Measurements from ENCODE around the gene SFXN4. TPM values are rescaled to one million over a fixed set of nuclear protein-coding genes. Genes with fewer than 3 reads are reported as not detected.
A peak's percentile ranks its signal among the peaks of the same experiment; 100 is the strongest.

SFXN4 gene
- polyA plus RNA-seq, 2 of the 4 experiments (the other 2 are of a cell fraction) = 39.3 to 66.0 TPM

GRCh38 chr10:119135513-119135881 lies 30.0 kb downstream of the SFXN4 start:
- Histone ChIP-seq H3K4me2 (no peak overlapping the region), H3K4me3 (no peak overlapping the region), H3K9me3 (no peaks in the 10 kb centered on the region), H3K27ac (no peak overlapping the region), H3K4me1 (peaks cover 12% of the 10 kb centered on the region)
- DNase-seq (ENCODE audit: low read depth in 1 of 2, low spot score in 1 of 2) = no peak
- no peak for ATAC-seq
- no peak for TF ChIP-seq ZFP36 (IDR thresholded peaks at IDR 0.05; ENCODE audit: borderline replicate concordance, partially characterized antibody)
- TF ChIP-seq PHF8 (IDR thresholded peaks at IDR 0.05; ENCODE audit: borderline replicate concordance, low read depth) = no peak
- TF ChIP-seq CEBPB (IDR thresholded peaks at IDR 0.05) = peak; percentile 11 to 24; a peak in 1 of 4 replicates
- WGBS (ENCODE audit: missing lambda C conversion rate) = 84% methylated on average over 4 of the region's 4 CpGs
- POLR2A ChIA-PET = no interaction called here
- no peak for FAIRE-seq
- CTCF ChIA-PET = interaction anchor here (0.6 to 1.1 kb wide), 2 partner anchors 30 kb away, joined by 3 read pairs; partner anchors contain the start of gene SFXN4

DNA sequence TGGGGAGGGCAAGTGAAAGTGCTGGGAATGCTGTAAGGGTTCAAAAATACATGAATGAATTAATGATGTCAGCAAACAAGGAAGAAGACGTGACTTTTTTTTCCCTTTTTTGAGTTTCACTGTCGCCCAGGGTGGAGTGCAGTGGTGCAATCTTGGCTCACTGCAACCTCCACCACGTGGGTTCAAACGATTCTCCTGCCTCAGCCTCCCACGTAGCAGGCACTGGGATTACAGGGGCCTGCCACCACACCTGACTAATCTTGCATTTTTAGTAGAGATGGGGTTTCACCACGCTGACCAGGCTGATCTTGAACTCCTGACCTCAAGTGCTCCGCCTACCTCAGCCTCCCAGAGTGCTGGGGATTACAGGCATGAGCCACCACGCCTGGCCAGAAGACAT lies 31.6 kb downstream of the SFXN4 start:
- CTCF ChIA-PET = no interaction called here
- Histone ChIP-seq H3K9me3 (no peaks in the 10 kb centered on the region), H3K4me3 (no peak overlapping the region), H3K27ac (no peak overlapping the region), H3K4me1 (peaks cover 12% of the 10 kb centered on the region), H3K4me2 (no peak overlapping the region)
- no peak for FAIRE-seq
- POLR2A ChIA-PET = no interaction called here
- ATAC-seq = no peak
- WGBS (ENCODE audit: missing lambda C conversion rate) = 91% methylated on average over 8 of the region's 8 CpGs
- DNase-seq (ENCODE audit: low read depth in 1 of 2, low spot score in 1 of 2) = no peak
- TF ChIP-seq RNF2 (IDR thresholded peaks at IDR 0.05; ENCODE audit: borderline replicate concordance, low read depth) (no peak), RARB (CRISPR knock-in tag; IDR thresholded peaks at IDR 0.05) (no peak), CBX2 (IDR thresholded peaks at IDR 0.05; ENCODE audit: borderline replicate concordance, low read depth) (no peak), HDAC2 (IDR thresholded peaks at IDR 0.05) (no peak), GATA3 (IDR thresholded peaks at IDR 0.05; ENCODE audit: borderline replicate concordance) (no peak), MAFK (IDR thresholded peaks at IDR 0.05; ENCODE audit: partially characterized antibody) (no peak), JUN (IDR thresholded peaks at IDR 0.05) (no peak), ELK1 (IDR thresholded peaks at IDR 0.05; ENCODE audit: low read depth, low read length) (no peak), RFX5 (IDR thresholded peaks at IDR 0.05) (no peak)
- TF ChIP-seq, protein P1, sequence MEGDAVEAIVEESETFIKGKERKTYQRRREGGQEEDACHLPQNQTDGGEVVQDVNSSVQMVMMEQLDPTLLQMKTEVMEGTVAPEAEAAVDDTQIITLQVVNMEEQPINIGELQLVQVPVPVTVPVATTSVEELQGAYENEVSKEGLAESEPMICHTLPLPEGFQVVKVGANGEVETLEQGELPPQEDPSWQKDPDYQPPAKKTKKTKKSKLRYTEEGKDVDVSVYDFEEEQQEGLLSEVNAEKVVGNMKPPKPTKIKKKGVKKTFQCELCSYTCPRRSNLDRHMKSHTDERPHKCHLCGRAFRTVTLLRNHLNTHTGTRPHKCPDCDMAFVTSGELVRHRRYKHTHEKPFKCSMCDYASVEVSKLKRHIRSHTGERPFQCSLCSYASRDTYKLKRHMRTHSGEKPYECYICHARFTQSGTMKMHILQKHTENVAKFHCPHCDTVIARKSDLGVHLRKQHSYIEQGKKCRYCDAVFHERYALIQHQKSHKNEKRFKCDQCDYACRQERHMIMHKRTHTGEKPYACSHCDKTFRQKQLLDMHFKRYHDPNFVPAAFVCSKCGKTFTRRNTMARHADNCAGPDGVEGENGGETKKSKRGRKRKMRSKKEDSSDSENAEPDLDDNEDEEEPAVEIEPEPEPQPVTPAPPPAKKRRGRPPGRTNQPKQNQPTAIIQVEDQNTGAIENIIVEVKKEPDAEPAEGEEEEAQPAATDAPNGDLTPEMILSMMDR (IDR thresholded peaks at IDR 0.05) = no peak
- TF ChIP-seq, protein P2, sequence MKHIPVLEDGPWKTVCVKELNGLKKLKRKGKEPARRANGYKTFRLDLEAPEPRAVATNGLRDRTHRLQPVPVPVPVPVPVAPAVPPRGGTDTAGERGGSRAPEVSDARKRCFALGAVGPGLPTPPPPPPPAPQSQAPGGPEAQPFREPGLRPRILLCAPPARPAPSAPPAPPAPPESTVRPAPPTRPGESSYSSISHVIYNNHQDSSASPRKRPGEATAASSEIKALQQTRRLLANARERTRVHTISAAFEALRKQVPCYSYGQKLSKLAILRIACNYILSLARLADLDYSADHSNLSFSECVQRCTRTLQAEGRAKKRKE (CRISPR knock-in tag; IDR thresholded peaks at IDR 0.05; ENCODE audit: low read depth) = no peak

GRCh38 chr10:119132521-119133345 lies 32.8 kb downstream of the SFXN4 start:
- TF ChIP-seq ZSCAN20 (CRISPR knock-in tag; IDR thresholded peaks at IDR 0.05) = no peak
- ChIA-PET POLR2A (interaction anchor here (1.0 kb wide), 1 partner anchor 29 kb away, joined by 3 read pairs; the partner anchor contains the start of gene DENND10), CTCF (interaction anchor here (1.0 kb wide), 2 partner anchors 72 to 312 kb away, joined by 3 to 4 read pairs; no protein-coding TSS in a partner anchor)
- 92% methylated on average over 14 of the region's 14 CpGs for WGBS (ENCODE audit: missing lambda C conversion rate)
- ATAC-seq (no peak; a peak in 3 of 6 replicates), FAIRE-seq (no peak), DNase-seq (ENCODE audit: low read depth in 1 of 2, low spot score in 1 of 2) (no peak)
- H3K4me2 ChIP-seq = no peak overlapping the region
- no peaks in the 10 kb centered on the region for H3K9me3 ChIP-seq
- peak overlapping the region in 1 of 2 experiments; percentile 84; a peak in 3 of 6 replicates for H3K27ac ChIP-seq
- H3K4me1 ChIP-seq = peaks cover 12% of the 10 kb centered on the region
- H3K4me3 ChIP-seq = no peak overlapping the region
